Naive thymus-derived CD8-positive, alpha-beta T cell (primary cell): Measurements from ENCODE around the gene TOGARAM1. TPM values are rescaled to one million over a fixed set of nuclear protein-coding genes. Genes with fewer than 3 reads are reported as not detected.

Source experiments
- ATAC-seq, 2 donors: fragments of 150-1000 bp; cut with Tn5 transposase in 1 of 2; sonication (Bioruptor Pico), chemical (Tn5 transposase) in 1 of 2; 1 replicate in 1 of 2; 2 replicates in 1 of 2; pipeline ENCODE4 v1.10.0; 2021; ENCODE audit warnings: mild to moderate bottlenecking in 2 of 2, moderate library complexity in 2 of 2
- POLR2A ChIA-PET: fragments of 350-600 bp; sonication (Branson Sonifier 250); formaldehyde crosslinking; loops from one replicate; lab custom pipeline; 2021; ENCODE audit warnings: antibody characterized with exemption; lab: Charles Lee
- DNase-seq, 10 donors: peaks; one replicate each; pipeline versions ENCODE4 v3.0.0 to v3.0.0-alpha.2; 2020 to 2022
- H3K27ac Mint-ChIP-seq, 10 donors: one replicate each; pipeline ENCODE4 v1.8.0; 2020 to 2022; ENCODE audit warnings: mild to moderate bottlenecking in 10 of 10, mixed read lengths in 10 of 10, moderate library complexity in 4 of 10, inconsistent platforms in 1 of 10
- H3K27me3 Mint-ChIP-seq, 5 donors: one replicate each; pipeline ENCODE4 v1.8.0; 2021 to 2022; ENCODE audit warnings: mixed read lengths in 5 of 5
- H3K36me3 Mint-ChIP-seq, 3 donors: one replicate each; pipeline ENCODE4 v1.8.0; 2020 to 2022; ENCODE audit warnings: mixed read lengths in 3 of 3, mild to moderate bottlenecking in 2 of 3, inconsistent platforms in 1 of 3
- H3K4me1 Mint-ChIP-seq, 4 donors: one replicate each; pipeline ENCODE4 v1.8.0; 2021 to 2022; ENCODE audit warnings: mixed read lengths in 4 of 4
- H3K4me3 Mint-ChIP-seq, 10 donors: one replicate each; pipeline ENCODE4 v1.8.0; 2020 to 2022; ENCODE audit warnings: mild to moderate bottlenecking in 10 of 10, mixed read lengths in 10 of 10, moderate library complexity in 6 of 10, inconsistent platforms in 1 of 10
- H3K9me3 Mint-ChIP-seq, 9 donors: one replicate each; pipeline ENCODE4 v1.8.0; 2020 to 2022; ENCODE audit warnings: mixed read lengths in 9 of 9, mild to moderate bottlenecking in 3 of 9, inconsistent platforms in 1 of 9, moderate library complexity in 1 of 9
- polyA plus RNA-seq, 3 donors: library from polyadenylated mRNA; unstranded; fragments of 300-500 nt; fragmentation: Illumina TruSeq; gene quantifications; one replicate each; pipeline ENCODE4 v1.2.3, GENCODE V29; 2021
- total RNA-seq, 8 experiments: library from RNA in 2 of 8; stranded (reverse) in 2 of 8; gene quantifications; one replicate each; pipeline ENCODE4 v1.2.3 and lab custom pipeline; 2021 to 2026

The TOGARAM1 gene
- total and polyA plus RNA-seq, 5 experiments from 2014 or later, result 7.6 to 18.3 (median 13.3) TPM

DNA sequence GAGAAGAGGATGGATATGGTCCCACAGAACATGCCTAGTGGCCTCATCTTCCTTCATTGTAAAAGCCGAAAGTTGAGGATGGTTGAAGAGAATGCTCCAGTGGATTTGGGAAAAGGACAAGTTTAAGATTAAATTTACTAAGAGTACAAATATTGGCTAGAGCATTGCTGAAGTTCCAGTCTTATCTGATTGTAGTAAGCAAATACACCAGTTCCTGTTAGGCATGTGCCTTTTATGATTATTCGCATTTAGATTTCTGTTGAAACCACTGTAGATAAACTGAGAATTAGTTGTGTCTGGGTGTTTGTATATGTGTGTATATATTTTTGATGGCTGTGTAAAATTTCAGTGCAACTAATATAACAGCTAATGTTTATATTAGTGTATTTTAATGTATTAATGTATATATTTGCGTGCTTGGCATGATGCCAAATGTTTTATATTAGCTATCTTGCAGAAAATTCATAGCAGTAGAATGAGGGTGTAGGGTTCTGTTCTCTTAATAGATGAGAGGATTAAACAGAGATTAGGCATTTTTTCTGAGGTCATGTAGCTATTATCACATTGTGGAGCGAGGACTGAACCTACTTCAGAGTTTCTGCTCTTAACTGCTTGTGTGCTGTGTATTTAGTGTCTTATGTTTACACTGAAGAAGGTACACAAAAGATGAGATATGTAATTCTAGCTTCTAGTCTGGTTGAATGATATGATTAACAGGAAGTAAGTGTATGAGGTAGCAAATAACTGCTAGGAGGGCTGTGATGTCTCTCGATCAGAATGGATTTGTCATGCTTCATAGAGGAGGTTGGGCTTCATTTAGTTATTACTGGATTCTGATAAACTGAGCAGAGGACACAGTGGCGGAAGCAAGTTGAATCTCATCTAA lies 151.1 kb downstream of the TOGARAM1 start:
- H3K27ac Mint-ChIP-seq, result peak overlapping the region in 9 of 10 donors; percentile 7 to 72 (median 49)
- ATAC-seq, result no peak
- POLR2A ChIA-PET, result no interaction called here
- DNase-seq, result no peak
- peaks cover 4 to 7% (median 6%) of the 10 kb centered on the region in 4 donors for H3K4me1 Mint-ChIP-seq
- H3K4me3 Mint-ChIP-seq, result no peak overlapping the region
- peaks cover 5 to 86% (median 6%) of the 10 kb centered on the region in 3 donors for H3K36me3 Mint-ChIP-seq
- no peaks in the 10 kb centered on the region for H3K9me3 Mint-ChIP-seq
- no peaks in the 10 kb centered on the region for H3K27me3 Mint-ChIP-seq

DNA sequence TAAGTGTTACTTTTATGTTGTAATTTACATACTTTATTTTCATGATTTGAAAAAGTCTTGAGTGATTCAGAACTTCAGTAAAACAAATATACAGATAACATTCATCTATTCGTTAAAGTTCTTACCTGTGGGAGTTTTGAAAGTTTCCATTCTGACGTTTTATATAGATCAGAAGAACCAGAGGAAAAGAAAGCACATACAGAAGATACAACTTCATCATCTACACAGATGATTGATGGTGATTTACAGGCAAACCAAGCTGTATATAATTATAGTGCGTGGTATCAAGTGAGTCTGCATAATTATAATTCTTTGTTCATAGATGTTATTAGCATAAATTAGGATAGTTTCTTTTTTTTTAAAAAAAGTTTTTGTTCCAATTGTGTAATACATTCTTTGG lies 152.3 kb downstream of the TOGARAM1 start:
- no peak overlapping the region for H3K4me3 Mint-ChIP-seq
- no peaks in the 10 kb centered on the region for H3K9me3 Mint-ChIP-seq
- peak overlapping the region in 6 of 10 donors; percentile 34 to 76 (median 42) for H3K27ac Mint-ChIP-seq
- no peaks in the 10 kb centered on the region for H3K27me3 Mint-ChIP-seq
- DNase-seq (no peak), ATAC-seq (no peak)
- peaks cover 5 to 87% (median 7%) of the 10 kb centered on the region in 3 donors for H3K36me3 Mint-ChIP-seq
- POLR2A ChIA-PET, result no interaction called here
- H3K4me1 Mint-ChIP-seq, result peaks cover 4 to 7% (median 5%) of the 10 kb centered on the region in 4 donors

DNA sequence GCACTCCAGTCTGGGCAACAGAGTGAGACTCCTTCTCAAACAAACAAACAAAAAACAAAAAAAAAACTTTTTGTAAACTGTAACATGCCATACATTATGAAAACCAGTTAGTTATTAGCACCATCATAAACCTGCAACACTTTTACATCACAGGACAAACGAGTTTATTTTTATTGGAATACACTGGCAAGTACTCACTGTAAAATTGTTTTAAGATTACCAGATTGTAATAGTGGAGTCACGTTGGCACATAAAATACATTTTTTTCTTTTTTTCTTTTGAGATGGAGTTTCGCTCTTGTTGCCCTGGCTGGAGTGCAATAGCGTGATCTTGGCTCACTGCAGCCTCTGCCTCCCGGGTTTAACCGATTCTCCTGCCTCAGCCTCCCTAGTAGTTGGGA lies 156.6 kb downstream of the TOGARAM1 start:
- DNase-seq (no peak), ATAC-seq (no peak)
- H3K27me3 Mint-ChIP-seq, result no peaks in the 10 kb centered on the region
- POLR2A ChIA-PET, result no interaction called here
- no peak overlapping the region for H3K27ac Mint-ChIP-seq
- H3K4me3 Mint-ChIP-seq, result no peak overlapping the region
- H3K4me1 Mint-ChIP-seq, result peaks cover under 1 to 2% (median 2%) of the 10 kb centered on the region in 4 donors
- peaks cover 4 to 86% (median 18%) of the 10 kb centered on the region in 3 donors for H3K36me3 Mint-ChIP-seq
- H3K9me3 Mint-ChIP-seq, result no peaks in the 10 kb centered on the region

DNA sequence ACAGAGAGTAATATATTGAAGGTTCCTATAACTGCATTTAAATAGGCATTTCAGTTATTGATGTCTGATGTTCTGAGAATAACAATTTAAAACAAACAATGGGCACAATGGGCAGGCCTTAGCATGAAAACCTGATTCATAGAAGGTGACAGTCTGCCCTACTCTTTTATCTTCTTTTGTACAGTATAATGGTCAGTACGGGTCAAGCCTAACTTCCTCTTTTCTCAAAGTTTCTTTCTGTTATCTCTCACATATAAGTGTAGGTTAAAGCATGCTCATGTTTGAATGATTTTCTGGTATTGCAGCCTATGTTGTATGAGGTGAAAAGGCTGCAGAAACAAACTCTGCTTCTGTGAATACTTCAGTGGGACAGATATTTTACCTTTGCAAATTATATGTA lies 158.1 kb downstream of the TOGARAM1 start:
- Mint-ChIP-seq H3K36me3 (peaks cover 4 to 83% (median 21%) of the 10 kb centered on the region in 3 donors), H3K27me3 (no peaks in the 10 kb centered on the region), H3K9me3 (no peaks in the 10 kb centered on the region), H3K4me3 (no peak overlapping the region), H3K4me1 (no peaks in the 10 kb centered on the region), H3K27ac (no peak overlapping the region)
- ATAC-seq (no peak), DNase-seq (no peak)
- POLR2A ChIA-PET, result no interaction called here

DNA sequence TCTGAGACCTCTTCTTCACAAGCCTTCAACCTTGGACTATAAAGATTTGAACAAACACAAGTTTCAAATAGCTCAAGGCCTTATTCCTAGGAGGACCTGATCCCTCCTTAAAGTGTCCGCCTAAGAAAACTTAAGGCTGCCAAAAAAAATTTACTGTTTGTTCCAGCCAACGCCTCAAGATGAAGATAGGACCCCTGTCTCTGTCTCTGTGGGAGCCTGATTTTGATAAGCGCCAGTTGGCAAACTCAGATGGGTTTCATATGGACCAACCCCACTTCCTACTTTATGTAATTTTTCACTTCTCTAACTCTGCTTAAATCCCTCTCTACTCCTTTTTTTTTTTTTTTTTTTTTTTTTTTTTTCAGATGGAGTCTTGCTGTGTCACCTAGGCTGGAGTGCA lies 161.3 kb downstream of the TOGARAM1 start:
- peaks cover 0 to 8% (median 4%) of the 10 kb centered on the region in 4 donors for H3K4me1 Mint-ChIP-seq
- H3K27me3 Mint-ChIP-seq, result no peaks in the 10 kb centered on the region
- no peak overlapping the region for H3K4me3 Mint-ChIP-seq
- no peaks in the 10 kb centered on the region for H3K9me3 Mint-ChIP-seq
- POLR2A ChIA-PET, result no interaction called here
- peaks cover 4 to 75% (median 20%) of the 10 kb centered on the region in 3 donors for H3K36me3 Mint-ChIP-seq
- peak overlapping the region in 1 of 10 donors; percentile 8 for H3K27ac Mint-ChIP-seq
- DNase-seq, result no peak
- no peak for ATAC-seq

Other genes with a start within 250 kb of the TOGARAM1 start
- 10 to 100 TPM; 39.5 to 39.7 TPM for gene KLHL28, start 243 bp upstream of the TOGARAM1 start, total RNA-seq
- gene KLHL28, start 243 bp upstream of the TOGARAM1 start, polyA plus RNA-seq, result 10 to 100 TPM; 41.2 to 53.9 (median 41.9) TPM
- gene PRPF39, start 121.9 kb downstream of the TOGARAM1 start, total RNA-seq, result 10 to 100 TPM; 77.0 to 77.9 TPM
- gene PRPF39, start 121.9 kb downstream of the TOGARAM1 start, polyA plus RNA-seq, result 10 to 100 TPM in 2 of 3 donors, 1 to 10 TPM in 1; 9.8 to 11.6 (median 11.4) TPM
- gene FKBP3, start 172.3 kb downstream of the TOGARAM1 start, total RNA-seq, result 10 to 100 TPM; 64.1 to 70.4 TPM
- 10 to 100 TPM; 60.9 to 83.2 (median 81.6) TPM for gene FKBP3, start 172.3 kb downstream of the TOGARAM1 start, polyA plus RNA-seq
- gene FANCM, start 173.7 kb downstream of the TOGARAM1 start, total RNA-seq, result 10 to 100 TPM in 1 of 2 experiments, 1 to 10 TPM in 1; 9.3 to 11.2 TPM
- gene FANCM, start 173.7 kb downstream of the TOGARAM1 start, polyA plus RNA-seq, result 1 to 10 TPM; 4.4 to 6.4 (median 6.0) TPM